OCI-LY7 (cell line): ENCODE measurements around the gene RASSF5.

Source experiments
- EZH2phosphoT487 ChIP-seq: fragments of 200-600 bp; sonication (generic); IDR thresholded peaks from 2 replicates; pipeline ENCODE4 v1.6.1; 2018; ENCODE audit warnings: low read depth, borderline replicate concordance, mild to moderate bottlenecking, mixed run types, antibody characterized with exemption, low read length, moderate library complexity, mixed read lengths
- TF ChIP-seq, protein P1 (sequence below): fragments of 200-600 bp; sonication (generic); conservative IDR thresholded peaks from 2 replicates; pipeline ENCODE4 v1.5.1; 2014; ENCODE audit warnings: mild to moderate bottlenecking, antibody characterized with exemption, low read length, moderate library complexity, mixed read lengths

DNA sequence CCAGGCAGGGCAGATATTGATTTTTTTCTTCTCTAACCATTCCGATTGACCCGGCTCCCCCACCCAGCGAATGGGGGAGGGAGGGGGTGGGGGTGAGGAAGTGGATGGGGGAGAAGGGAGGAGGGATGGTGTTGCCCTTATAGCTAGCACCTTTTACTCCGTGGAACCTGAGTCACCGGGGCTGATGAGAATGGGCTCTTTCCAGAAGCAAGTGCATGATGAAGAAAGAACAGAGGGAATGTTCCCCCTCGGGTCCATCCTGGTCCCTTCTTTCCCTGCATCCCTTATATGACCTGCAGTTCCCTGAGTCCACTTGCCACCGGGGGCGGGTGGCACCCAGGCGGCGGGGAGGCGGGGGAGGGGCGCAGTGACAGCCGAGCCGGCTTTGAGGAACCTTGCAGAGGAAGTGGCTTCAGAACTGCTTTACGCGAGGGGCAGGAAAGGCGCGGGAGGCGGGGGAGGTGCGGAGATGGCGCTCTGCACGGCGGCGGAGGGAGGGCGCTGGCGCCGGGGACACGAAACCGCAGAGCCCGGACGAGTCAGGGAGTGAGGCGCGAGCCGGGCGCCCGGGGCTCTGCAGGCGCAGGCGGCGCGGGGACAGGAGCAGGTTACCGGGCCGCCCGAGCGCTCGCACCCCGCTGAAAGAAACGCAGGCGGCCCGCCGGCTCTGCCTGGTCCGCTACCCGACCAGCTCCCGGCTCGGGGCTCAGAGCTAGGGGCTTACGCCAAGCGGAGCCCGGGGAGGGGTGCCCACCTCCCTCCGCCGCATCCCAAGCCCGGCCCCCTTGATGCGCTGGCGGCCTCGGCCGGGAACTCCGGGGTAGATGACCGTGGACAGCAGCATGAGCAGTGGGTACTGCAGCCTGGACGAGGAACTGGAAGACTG is 49.7 kb downstream of the RASSF5 start:
- TF ChIP-seq, protein P1, sequence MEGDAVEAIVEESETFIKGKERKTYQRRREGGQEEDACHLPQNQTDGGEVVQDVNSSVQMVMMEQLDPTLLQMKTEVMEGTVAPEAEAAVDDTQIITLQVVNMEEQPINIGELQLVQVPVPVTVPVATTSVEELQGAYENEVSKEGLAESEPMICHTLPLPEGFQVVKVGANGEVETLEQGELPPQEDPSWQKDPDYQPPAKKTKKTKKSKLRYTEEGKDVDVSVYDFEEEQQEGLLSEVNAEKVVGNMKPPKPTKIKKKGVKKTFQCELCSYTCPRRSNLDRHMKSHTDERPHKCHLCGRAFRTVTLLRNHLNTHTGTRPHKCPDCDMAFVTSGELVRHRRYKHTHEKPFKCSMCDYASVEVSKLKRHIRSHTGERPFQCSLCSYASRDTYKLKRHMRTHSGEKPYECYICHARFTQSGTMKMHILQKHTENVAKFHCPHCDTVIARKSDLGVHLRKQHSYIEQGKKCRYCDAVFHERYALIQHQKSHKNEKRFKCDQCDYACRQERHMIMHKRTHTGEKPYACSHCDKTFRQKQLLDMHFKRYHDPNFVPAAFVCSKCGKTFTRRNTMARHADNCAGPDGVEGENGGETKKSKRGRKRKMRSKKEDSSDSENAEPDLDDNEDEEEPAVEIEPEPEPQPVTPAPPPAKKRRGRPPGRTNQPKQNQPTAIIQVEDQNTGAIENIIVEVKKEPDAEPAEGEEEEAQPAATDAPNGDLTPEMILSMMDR: peak; percentile 34; the same call in 1 of the 2 replicates
- TF ChIP-seq EZH2phosphoT487: no peak
